OCI-LY7 (cell line): ENCODE results near the gene NHS.

Experiments
- EZH2phosphoT487 ChIP-seq: fragments of 200-600 bp; sonication (generic); IDR thresholded peaks from 2 replicates; pipeline ENCODE4 v1.6.1; 2018; ENCODE audit warnings: low read depth, borderline replicate concordance, mild to moderate bottlenecking, mixed run types, antibody characterized with exemption, low read length, moderate library complexity, mixed read lengths
- TF ChIP-seq, protein P1 (sequence below): fragments of 200-600 bp; sonication (generic); conservative IDR thresholded peaks from 2 replicates; pipeline ENCODE4 v1.5.1; 2014; ENCODE audit warnings: mild to moderate bottlenecking, antibody characterized with exemption, low read length, moderate library complexity, mixed read lengths

DNA sequence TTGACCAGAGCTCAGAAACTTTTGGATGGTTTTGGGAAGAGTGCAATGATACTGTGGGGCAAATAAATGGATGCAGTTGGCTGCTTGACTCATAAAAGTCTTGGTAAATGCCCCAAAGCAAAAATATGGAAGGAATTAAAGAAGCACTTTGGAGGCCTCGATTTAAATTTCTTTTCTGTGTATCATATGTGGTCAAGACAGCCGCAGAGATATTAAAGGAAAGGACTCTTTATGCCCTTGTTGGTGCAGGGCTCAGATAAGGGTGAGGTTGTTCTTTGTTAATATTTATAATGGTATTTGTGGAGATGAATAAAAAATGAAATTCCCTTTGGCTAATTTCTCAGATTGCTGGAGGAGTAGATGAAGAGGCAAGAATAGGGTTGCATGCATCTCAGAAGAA is 90.2 kb downstream of the NHS start:
- TF ChIP-seq, protein P1, sequence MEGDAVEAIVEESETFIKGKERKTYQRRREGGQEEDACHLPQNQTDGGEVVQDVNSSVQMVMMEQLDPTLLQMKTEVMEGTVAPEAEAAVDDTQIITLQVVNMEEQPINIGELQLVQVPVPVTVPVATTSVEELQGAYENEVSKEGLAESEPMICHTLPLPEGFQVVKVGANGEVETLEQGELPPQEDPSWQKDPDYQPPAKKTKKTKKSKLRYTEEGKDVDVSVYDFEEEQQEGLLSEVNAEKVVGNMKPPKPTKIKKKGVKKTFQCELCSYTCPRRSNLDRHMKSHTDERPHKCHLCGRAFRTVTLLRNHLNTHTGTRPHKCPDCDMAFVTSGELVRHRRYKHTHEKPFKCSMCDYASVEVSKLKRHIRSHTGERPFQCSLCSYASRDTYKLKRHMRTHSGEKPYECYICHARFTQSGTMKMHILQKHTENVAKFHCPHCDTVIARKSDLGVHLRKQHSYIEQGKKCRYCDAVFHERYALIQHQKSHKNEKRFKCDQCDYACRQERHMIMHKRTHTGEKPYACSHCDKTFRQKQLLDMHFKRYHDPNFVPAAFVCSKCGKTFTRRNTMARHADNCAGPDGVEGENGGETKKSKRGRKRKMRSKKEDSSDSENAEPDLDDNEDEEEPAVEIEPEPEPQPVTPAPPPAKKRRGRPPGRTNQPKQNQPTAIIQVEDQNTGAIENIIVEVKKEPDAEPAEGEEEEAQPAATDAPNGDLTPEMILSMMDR = no peak
- TF ChIP-seq EZH2phosphoT487 = no peak
